ENCODE results near the gene HIVEP3.

- TF ChIP-seq CTCF (IDR thresholded peaks at IDR 0.05) (no peak), EZH2 (IDR thresholded peaks at IDR 0.05) (no peak), EZH2phosphoT487 (IDR thresholded peaks at IDR 0.05) (no peak)
These were observed 255.8 kb downstream of the HIVEP3 start for GRCh38 chr1:41662765-41663437.
